Activated T-cell treated with anti-CD3 and anti-CD28 coated beads, Interleukin-2, amount 50 U/mL, for 72 hours (primary cell): Measurements from ENCODE around the gene RBM20. TPM values are rescaled to one million over a fixed set of nuclear protein-coding genes. Genes with fewer than 3 reads are reported as not detected.
A peak's percentile ranks its signal among the peaks of the same experiment; 100 is the strongest.

Experiments
- ATAC-seq, 2 donors: fragments of 150-1000 bp; cut with Tn5 transposase; replicated peaks in 1 of 2; 2 replicates each; pipeline ENCODE4 v1.10.0; 2021; ENCODE audit warnings: moderate library complexity in 2 of 2, mild to moderate bottlenecking in 1 of 2
- DNase-seq, 2 donors: peaks; one replicate each; pipeline ENCODE4 v3.0.0; 2021 to 2022; ENCODE audit warnings: mixed read lengths in 1 of 2
- H3K27ac Mint-ChIP-seq: one replicate; pipeline ENCODE4 v1.8.0; 2022; ENCODE audit warnings: mild to moderate bottlenecking, moderate library complexity, mixed read lengths
- H3K27me3 Mint-ChIP-seq: one replicate; pipeline ENCODE4 v1.8.0; 2022; ENCODE audit warnings: low read depth, mixed read lengths
- H3K36me3 Mint-ChIP-seq, 2 donors: one replicate each; pipeline ENCODE4 v1.8.0; 2022; ENCODE audit warnings: mixed read lengths in 2 of 2, mild to moderate bottlenecking in 1 of 2; ENCODE audit not compliant: insufficient read depth in 2 of 2
- H3K4me1 Mint-ChIP-seq: one replicate; pipeline ENCODE4 v1.8.0; 2022; ENCODE audit warnings: low read depth, mixed read lengths
- H3K4me3 Mint-ChIP-seq, 2 donors: one replicate each; pipeline ENCODE4 v1.8.0; 2022; ENCODE audit warnings: mild to moderate bottlenecking in 2 of 2, mixed read lengths in 2 of 2, moderate library complexity in 2 of 2
- H3K9me3 Mint-ChIP-seq, 2 donors: one replicate each; pipeline ENCODE4 v1.8.0; 2022; ENCODE audit warnings: mixed read lengths in 2 of 2
- total RNA-seq, 2 donors: library from RNA; stranded (reverse); gene quantifications; one replicate each; pipeline ENCODE4 v1.2.3, GENCODE V29; 2022

RBM20 gene
- total RNA-seq, 2 donors from 2014 or later, result 0.37 to 0.72 TPM

- peaks cover 56% of the 10 kb centered on the region for H3K4me1 Mint-ChIP-seq
Measured at GRCh38 chr10:110737886-110738634, 93.9 kb downstream of the RBM20 start.

DNA sequence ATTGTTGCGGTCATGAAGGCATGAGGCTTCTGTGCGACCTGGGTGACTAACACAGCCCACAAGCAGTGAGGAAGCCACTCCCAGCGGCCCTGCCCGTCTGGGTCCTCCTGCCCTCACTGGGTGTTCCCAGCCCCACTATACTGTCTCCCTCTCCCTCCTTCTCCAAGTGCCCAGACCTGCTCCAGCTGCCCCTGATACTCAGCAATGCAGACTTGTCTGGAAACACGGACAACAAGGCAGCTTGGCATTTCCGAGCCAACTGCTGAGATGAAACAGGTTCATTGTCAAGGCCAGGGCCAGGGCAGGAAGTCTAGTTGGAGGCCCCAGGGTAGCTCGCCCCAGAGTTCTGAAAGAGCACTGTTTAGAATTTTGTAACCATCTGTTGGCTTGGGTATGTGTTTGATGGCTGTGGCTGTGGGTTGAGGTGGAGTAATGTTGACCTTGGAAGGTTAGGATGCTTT is 95.7 kb downstream of the RBM20 start:
- ATAC-seq (peak; percentile 81 to 85), DNase-seq (peak; percentile 27 to 50)
- peak overlapping the region; percentile 3 to 23 for H3K4me3 Mint-ChIP-seq
- H3K36me3 Mint-ChIP-seq, result no peaks in the 10 kb centered on the region
- H3K27me3 Mint-ChIP-seq, result peaks cover 11% of the 10 kb centered on the region
- H3K9me3 Mint-ChIP-seq, result no peaks in the 10 kb centered on the region
- peaks cover 60% of the 10 kb centered on the region for H3K4me1 Mint-ChIP-seq
- H3K27ac Mint-ChIP-seq, result no peak overlapping the region

More at GRCh38 chr10:110737886-110738634, 93.9 kb downstream of the RBM20 start:
- no peak for DNase-seq
- Mint-ChIP-seq H3K36me3 (no peaks in the 10 kb centered on the region), H3K4me3 (no peak overlapping the region), H3K27ac (no peak overlapping the region), H3K9me3 (no peaks in the 10 kb centered on the region), H3K27me3 (peaks cover 21% of the 10 kb centered on the region)
- ATAC-seq, result no peak

- Mint-ChIP-seq H3K27ac (peak overlapping the region; percentile 69), H3K27me3 (no peaks in the 10 kb centered on the region), H3K4me3 (peak overlapping the region; percentile 59 to 79), H3K4me1 (peaks cover 87% of the 10 kb centered on the region), H3K9me3 (no peaks in the 10 kb centered on the region), H3K36me3 (peaks cover 0 to 1% of the 10 kb centered on the region in 2 donors)
- DNase-seq (no peak), ATAC-seq (no peak)
Measured at GRCh38 chr10:110742801-110743200, 98.7 kb downstream of the RBM20 start.

GRCh38 chr10:110744782-110745181 is 100.6 kb downstream of the RBM20 start:
- H3K36me3 Mint-ChIP-seq, result peaks cover 11 to 15% of the 10 kb centered on the region in 2 donors
- ATAC-seq (no peak), DNase-seq (no peak)
- no peak overlapping the region for H3K27ac Mint-ChIP-seq
- no peak overlapping the region for H3K4me3 Mint-ChIP-seq
- peaks cover 7 to 10% of the 10 kb centered on the region in 2 donors for H3K9me3 Mint-ChIP-seq
- H3K4me1 Mint-ChIP-seq, result peaks cover 85% of the 10 kb centered on the region
- H3K27me3 Mint-ChIP-seq, result no peaks in the 10 kb centered on the region

GRCh38 chr10:110746254-110746826 is 102.2 kb downstream of the RBM20 start:
- Mint-ChIP-seq H3K27me3 (no peaks in the 10 kb centered on the region), H3K27ac (no peak overlapping the region), H3K4me1 (peaks cover 86% of the 10 kb centered on the region)

GRCh38 chr10:110746969-110747608 is 103.0 kb downstream of the RBM20 start:
- Mint-ChIP-seq H3K4me1 (peaks cover 86% of the 10 kb centered on the region), H3K4me3 (peak overlapping the region; percentile 48 to 79)

More at GRCh38 chr10:110746254-110746826, 102.2 kb downstream of the RBM20 start:
- Mint-ChIP-seq H3K4me3 (peak overlapping the region; percentile 48 to 79), H3K36me3 (peaks cover 11 to 19% of the 10 kb centered on the region in 2 donors), H3K9me3 (peaks cover 7 to 12% of the 10 kb centered on the region in 2 donors)
- ATAC-seq (peak; percentile 24 to 39), DNase-seq (peak; percentile 51 to 59)

GRCh38 chr10:110747609-110748464 is 103.7 kb downstream of the RBM20 start:
- Mint-ChIP-seq H3K4me3 (peak overlapping the region; percentile 48 to 79), H3K27ac (peak overlapping the region; percentile 94), H3K9me3 (peaks cover 7 to 12% of the 10 kb centered on the region in 2 donors), H3K27me3 (no peaks in the 10 kb centered on the region), H3K4me1 (peaks cover 86% of the 10 kb centered on the region), H3K36me3 (peaks cover 11 to 19% of the 10 kb centered on the region in 2 donors)
- DNase-seq (no peak), ATAC-seq (no peak)

More at GRCh38 chr10:110746969-110747608, 103.0 kb downstream of the RBM20 start:
- DNase-seq, result no peak
- Mint-ChIP-seq H3K27me3 (no peaks in the 10 kb centered on the region), H3K36me3 (peaks cover 11 to 19% of the 10 kb centered on the region in 2 donors), H3K27ac (peak overlapping the region; percentile 94), H3K9me3 (peaks cover 7 to 12% of the 10 kb centered on the region in 2 donors)
- ATAC-seq, result peak; percentile 11

- ATAC-seq, result no peak
- Mint-ChIP-seq H3K27ac (peak overlapping the region; percentile 91), H3K4me1 (peaks cover 86% of the 10 kb centered on the region), H3K36me3 (peaks cover 12 to 19% of the 10 kb centered on the region in 2 donors), H3K4me3 (peak overlapping the region in 1 of 2 donors; percentile 76), H3K27me3 (no peaks in the 10 kb centered on the region), H3K9me3 (peaks cover 7 to 12% of the 10 kb centered on the region in 2 donors)
- DNase-seq, result no peak
Measured at GRCh38 chr10:110748970-110749369, 104.8 kb downstream of the RBM20 start.

GRCh38 chr10:110750931-110751330 is 106.8 kb downstream of the RBM20 start:
- Mint-ChIP-seq H3K36me3 (peaks cover 14 to 22% of the 10 kb centered on the region in 2 donors), H3K27ac (peak overlapping the region; percentile 60), H3K4me3 (peak overlapping the region; percentile 42 to 46), H3K9me3 (peaks cover 7 to 12% of the 10 kb centered on the region in 2 donors), H3K4me1 (peaks cover 83% of the 10 kb centered on the region), H3K27me3 (no peaks in the 10 kb centered on the region)
- DNase-seq (no peak), ATAC-seq (peak; percentile 12 to 16)

- Mint-ChIP-seq H3K9me3 (peaks cover 7 to 12% of the 10 kb centered on the region in 2 donors), H3K4me3 (peak overlapping the region; percentile 34 to 38), H3K27me3 (no peaks in the 10 kb centered on the region), H3K36me3 (peaks cover 14 to 22% of the 10 kb centered on the region in 2 donors), H3K27ac (peak overlapping the region; percentile 60), H3K4me1 (peaks cover 74% of the 10 kb centered on the region)
- ATAC-seq, result peak; percentile 84 to 88
- peak; percentile 48 to 69 for DNase-seq
Measured at GRCh38 chr10:110751850-110752249, 107.7 kb downstream of the RBM20 start.

DNA sequence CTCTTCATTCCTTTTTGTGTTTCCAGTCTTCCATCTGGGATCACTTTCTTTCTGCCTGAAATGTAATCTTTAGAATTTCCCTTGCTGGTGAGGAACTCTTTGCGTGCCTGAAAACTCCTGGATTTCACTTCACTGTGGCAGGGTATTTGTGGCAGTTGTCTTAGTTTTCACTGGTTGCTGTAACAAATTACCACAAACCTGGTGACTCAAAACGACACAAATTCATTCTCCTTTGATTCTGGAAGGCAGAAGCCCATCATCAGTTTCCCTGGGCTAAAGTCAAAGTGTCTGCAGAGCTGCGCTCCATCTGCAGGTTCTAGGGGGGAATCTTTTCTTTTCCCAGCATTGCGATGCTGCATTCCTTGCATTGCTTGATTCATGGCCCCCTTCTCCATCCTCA is 109.3 kb downstream of the RBM20 start:
- H3K27ac Mint-ChIP-seq, result peak overlapping the region; percentile 78
- H3K27me3 Mint-ChIP-seq, result no peaks in the 10 kb centered on the region
- H3K36me3 Mint-ChIP-seq, result peaks cover 11 to 17% of the 10 kb centered on the region in 2 donors
- H3K4me3 Mint-ChIP-seq, result peak overlapping the region; percentile 61 to 76
- ATAC-seq (no peak), DNase-seq (peak in 1 of 2 donors; percentile 26)
- peaks cover 58% of the 10 kb centered on the region for H3K4me1 Mint-ChIP-seq
- H3K9me3 Mint-ChIP-seq, result peaks cover 7 to 11% of the 10 kb centered on the region in 2 donors
